HG02588 (cell line): ENCODE measurements around the gene NFIX.

Experiments used
- ATAC-seq: cut with Tn5 transposase; IDR thresholded peaks from one replicate; pipeline ENCODE4 v1.9.1; 2021; ENCODE audit warnings: mild to moderate bottlenecking, moderate library complexity; ENCODE audit not compliant: unreplicated experiment

Gene NFIX

GRCh38 chr19:13139633-13140311 lies 144.5 kb downstream of the NFIX start:
- no peak for ATAC-seq

DNA sequence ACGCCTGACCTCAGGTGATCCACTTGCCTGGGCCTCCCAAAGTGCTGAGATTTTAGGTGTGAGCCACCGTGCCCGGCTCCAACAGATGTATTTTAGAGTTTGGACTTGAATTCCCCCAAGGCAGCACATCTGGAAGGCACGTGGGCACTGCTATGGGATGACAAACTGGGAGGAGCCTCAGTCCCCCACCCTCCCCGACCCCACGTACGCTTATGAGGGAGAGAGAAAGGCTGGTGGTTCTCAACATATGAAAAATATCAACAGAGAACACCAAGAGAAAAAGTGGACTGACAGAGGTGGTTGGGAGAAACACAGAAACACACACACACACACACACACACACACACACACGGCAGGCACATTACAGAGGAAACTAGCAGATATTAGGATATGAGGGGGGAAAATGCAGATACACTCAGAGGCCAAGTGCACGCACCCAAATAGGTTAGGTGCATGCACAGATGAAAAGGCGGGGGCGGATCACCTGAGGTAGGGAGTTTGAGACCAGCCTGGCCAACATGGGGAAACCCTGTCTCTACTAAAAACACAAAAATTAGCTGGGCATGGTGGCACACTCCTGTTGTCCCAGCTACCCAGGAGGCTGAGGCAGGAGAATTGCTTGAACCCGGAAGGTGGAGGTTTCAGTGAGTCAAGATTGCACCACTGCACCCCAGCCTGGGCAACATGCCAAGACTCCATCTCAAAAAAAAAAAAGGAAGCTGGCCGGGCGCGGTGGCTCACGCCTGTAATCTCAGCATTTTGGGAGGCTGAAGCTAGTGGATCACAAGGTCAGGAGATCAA lies 151.7 kb downstream of the NFIX start:
- no peak for ATAC-seq
